Posterior vena cava (tissue), 2 donors: Measurements from ENCODE around the gene CLDN14. TPM values are rescaled to one million over a fixed set of nuclear protein-coding genes. Genes with fewer than 3 reads are reported as not detected.
A peak's percentile ranks its signal among the peaks of the same experiment; 100 is the strongest.

Experiments
- DNase-seq: peaks from one replicate; pipeline ENCODE4 v3.0.0-alpha.2; 2020; ENCODE audit warnings: low spot score
- intact Hi-C, 2 donors: fragments of 100-400 bp; cut with DNase I; formaldehyde crosslinking; loops; one replicate each; pipeline versions ENCODE4 v1.14.1 to v1.14.2; 2022 to 2023
- total RNA-seq, 2 donors: library from RNA; stranded (reverse); fragmentation: NEBNext Ultra II Directional; extraction: Animal tissue kit (Norgen Biotek cat#: 25700); gene quantifications; one replicate each; pipeline ENCODE4 v1.2.1, GENCODE V29; 2021
- donor health status: DM: yes; HTN: yes; CAD: no.
- donor health status: DM: yes; HTN: yes; CAD: no.

The CLDN14 gene
- total RNA-seq, 2 donors from 2014 or later: 0.14 TPM; not detected in 1

GRCh38 chr21:36506482-36506881 is 26.6 kb upstream of the CLDN14 start:
- no peak for DNase-seq
- intact Hi-C loops: loop anchor here (10.0 kb wide), 2 partner anchors 418 to 428 kb away; no protein-coding TSS in a partner anchor

GRCh38 chr21:36504067-36505058 is 24.4 kb upstream of the CLDN14 start:
- DNase-seq: no peak

DNA sequence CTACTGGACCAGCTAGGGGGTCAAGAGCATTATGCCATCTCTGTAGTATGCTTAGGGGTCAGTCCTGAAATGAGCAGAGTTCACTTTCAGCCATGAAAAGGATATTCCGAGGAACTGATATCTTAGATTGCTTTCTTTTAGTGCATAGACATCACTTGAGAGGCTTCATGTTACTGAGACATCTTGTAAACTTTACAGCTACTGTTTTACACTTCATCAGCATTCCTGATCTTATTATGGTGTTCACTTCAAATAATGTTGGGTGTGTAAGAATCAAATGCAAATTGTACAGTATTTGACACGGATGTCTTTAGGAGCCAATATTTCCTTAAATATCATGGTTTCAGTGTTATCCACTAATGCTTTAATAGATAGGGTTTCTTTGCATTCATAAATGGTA is 22.4 kb upstream of the CLDN14 start:
- intact Hi-C loops: loop anchor here (10.0 kb wide), 2 partner anchors 422 to 432 kb away; no protein-coding TSS in a partner anchor
- DNase-seq: no peak

More at GRCh38 chr21:36504067-36505058, 24.4 kb upstream of the CLDN14 start:
- intact Hi-C loops: loop anchor here (10.0 kb wide), 2 partner anchors 420 to 430 kb away; no protein-coding TSS in a partner anchor

DNA sequence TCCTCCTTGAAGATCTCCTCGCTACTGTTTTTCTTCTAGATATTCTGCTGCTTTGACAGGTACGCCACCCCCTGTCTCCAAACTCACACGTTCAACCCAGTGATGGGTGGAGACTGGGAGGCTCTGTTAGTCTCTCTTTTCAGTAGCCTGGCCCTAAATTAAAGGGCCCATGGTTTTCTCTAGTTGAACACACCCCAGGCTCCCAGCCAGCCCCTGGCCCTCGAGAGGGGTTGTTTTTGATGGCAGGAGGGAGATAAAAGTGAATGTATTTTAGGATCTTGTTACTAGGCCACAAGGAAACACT is 21.6 kb upstream of the CLDN14 start:
- no peak for DNase-seq

GRCh38 chr21:36499578-36500471 is 19.9 kb upstream of the CLDN14 start:
- intact Hi-C loops: loop anchor here (10.0 kb wide), 2 partner anchors 425 to 435 kb away; no protein-coding TSS in a partner anchor
- DNase-seq: peak; percentile 91

More for the DNA sequence above, 21.6 kb upstream of the CLDN14 start:
- intact Hi-C loops: loop anchor here (10.0 kb wide), 2 partner anchors 423 to 433 kb away; no protein-coding TSS in a partner anchor

DNA sequence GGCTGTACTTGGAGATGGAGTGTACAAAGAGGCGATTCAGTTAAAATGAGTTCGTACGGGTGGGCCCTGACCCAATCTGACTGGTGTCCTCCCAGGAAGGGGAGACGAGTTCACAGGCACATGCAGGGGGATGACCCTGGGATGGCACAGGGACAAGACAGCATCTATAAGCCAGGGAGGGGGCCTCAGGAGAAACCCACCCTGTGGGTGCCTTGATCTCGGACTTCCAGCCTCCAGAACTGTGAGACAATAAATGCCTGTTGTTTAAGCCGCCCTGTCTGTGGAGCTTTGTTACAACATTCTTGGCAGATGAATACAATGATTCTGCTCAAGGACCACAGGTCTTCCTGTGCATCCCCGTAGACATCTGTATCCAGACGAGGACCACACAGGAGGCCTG is 14.6 kb upstream of the CLDN14 start:
- intact Hi-C loops: no loop called here
- DNase-seq: no peak

DNA sequence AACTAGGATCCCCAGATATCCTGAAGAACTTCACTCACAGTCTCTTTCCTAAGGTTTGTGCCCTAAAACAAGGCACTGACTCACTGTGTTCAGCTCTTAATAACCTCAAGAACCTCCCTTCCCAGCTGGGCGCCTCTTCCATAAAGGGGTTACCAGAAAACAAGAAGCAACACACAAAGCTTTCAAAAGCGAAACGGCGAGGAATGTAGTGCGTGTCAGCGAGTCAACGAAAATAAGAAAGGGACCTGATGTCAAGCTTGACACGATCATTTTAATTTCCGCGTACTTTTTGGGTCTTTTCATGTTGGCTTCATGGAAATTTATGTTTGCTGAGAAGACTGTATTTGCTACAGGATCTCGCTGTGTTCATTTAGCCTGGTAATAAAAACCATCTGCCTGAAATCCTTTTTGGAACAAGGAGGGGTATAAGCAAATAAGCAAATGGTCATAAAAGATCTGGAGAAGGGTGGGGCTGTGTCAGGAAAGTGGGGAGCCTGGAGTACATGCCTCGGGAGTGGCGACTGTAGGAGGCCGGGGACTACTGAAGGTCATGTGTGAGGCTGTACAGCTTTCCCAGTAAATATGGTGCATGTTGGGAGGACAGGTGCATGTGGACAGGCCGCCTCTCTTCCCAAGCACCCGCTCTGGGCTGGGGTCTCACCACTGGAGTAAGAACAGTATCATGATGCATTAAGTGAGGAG is 11.4 kb upstream of the CLDN14 start:
- intact Hi-C loops: no loop called here
- no peak for DNase-seq

DNA sequence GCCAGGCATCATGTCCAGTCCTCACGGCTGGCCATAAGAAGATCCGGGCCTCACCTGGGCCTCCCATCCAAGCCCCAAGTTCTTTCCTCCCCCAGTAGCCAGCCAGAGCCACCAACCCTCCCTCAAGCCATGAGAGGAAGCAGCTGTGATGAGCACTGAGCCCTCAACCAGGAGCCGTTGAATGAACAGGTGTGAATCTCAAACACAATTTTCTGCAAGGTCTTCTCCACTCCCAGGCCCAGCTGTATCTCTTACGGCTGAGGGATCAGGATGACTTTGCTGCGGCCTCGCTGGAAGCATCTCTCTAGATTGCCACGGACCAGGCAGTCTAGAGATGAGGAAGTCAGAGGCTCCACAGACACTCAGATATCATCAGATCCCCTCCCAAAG is 9.8 kb upstream of the CLDN14 start:
- DNase-seq: no peak
- intact Hi-C loops: loop anchor here in 1 of 2 donors (1.0 kb wide), 1 partner anchor 28 kb away; no protein-coding TSS in a partner anchor

GRCh38 chr21:36489103-36489775 is 9.3 kb upstream of the CLDN14 start:
- intact Hi-C loops: loop anchor here in 1 of 2 donors (1.0 kb wide), 1 partner anchor 28 kb away; no protein-coding TSS in a partner anchor
- no peak for DNase-seq

- DNase-seq: no peak
- intact Hi-C loops: no loop called here
Measured at GRCh38 chr21:36487641-36488307, 7.9 kb upstream of the CLDN14 start.

DNA sequence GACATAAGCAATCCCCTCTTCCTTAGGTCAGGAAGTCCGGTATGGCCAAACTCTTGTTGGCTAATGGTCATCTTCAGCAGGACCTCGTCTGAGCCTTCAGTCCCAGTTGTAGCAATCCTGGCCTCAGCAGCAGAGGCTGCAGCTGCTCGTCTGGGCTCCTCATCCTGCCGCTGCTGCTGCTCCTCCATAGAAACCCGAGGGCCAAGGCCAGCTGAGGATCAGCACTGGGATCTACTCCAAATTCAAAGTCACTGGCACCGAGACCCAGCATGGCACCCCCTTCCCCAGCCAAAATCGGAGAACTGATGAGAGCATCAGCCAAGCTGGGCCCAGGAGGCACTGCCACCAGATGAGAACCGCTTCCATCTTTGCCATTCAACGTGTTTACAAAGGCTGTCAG is 6.3 kb upstream of the CLDN14 start:
- intact Hi-C loops: no loop called here
- DNase-seq: no peak

DNA sequence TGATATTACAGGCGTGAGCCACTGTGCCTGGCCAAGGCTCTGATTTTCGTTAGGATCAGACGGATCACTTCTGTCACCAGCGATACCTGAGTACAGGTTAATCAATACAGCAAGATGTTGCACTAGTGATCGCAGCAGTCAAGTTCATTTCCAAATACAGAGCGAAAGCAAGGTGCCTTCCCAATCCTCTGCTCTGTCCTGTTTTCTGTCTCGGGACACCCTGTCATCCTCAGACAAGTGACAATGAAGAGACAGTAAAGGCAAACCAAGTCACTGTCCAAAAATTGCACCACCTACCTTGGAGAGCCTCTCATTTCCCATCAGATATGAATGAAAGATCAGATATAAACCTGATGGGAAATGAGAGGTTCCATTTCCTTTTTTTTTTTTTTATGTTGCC is 5.6 kb upstream of the CLDN14 start:
- DNase-seq: no peak
- intact Hi-C loops: no loop called here

DNA sequence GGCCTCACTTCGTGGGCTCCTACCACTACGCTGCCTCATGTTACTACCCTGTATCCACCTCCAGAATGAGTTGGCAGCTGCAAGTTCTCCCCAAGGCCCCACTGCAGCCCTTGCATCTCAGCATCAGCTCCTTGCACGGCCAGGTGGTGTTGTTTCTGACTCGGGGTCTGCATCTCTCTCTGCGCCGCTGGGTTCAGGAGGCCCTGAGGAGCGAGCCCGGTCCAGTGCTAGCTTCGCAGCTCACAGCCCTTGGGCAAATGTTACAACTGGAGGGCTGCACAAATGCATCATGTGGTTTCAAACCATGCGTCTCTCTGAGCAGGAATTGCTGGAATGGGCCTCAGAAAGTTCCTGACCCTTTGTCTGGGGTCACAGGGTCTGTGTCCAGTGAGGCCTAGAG is 3.2 kb upstream of the CLDN14 start:
- DNase-seq: peak; percentile 48
- intact Hi-C loops: no loop called here

DNA sequence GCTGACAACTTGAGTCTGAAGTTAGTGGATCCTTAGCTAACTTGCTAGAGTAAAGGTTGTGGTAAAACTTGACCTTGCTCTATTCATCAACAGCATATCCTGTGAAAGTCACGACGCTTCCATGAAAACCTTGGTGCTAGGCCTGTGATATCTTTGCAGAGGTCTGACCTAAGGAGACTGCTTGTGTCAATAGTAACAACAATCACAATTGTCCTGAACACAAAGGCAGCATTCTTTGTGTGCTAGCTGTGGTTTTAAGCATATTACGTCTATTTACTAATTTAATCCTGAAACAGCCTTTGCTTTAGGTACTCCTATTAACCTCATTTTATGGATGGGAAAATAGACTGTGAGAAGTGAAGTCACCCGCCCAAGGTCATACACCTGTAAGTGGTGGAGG is 2.8 kb upstream of the CLDN14 start:
- intact Hi-C loops: no loop called here
- no peak for DNase-seq

DNA sequence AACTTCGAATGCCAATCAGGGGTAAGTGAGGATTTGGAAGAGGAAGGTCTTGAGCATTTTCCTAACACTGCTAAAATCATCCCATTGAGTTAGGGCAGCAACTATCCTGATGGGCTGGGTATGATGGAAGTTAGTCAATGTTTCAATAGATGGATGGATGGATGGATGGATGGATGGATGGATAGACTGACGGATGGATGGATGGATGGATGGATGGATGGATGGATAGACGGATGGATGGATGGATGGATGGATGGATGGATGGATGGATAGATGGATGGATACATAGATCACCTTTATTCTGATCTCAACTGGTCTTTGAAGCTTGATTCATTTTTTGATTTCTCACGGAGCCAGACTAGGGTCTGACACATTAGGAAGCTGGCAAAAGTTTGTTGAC is 2.3 kb upstream of the CLDN14 start:
- DNase-seq: no peak
- intact Hi-C loops: no loop called here

GRCh38 chr21:36481639-36482038 is 1.7 kb upstream of the CLDN14 start:
- no peak for DNase-seq

GRCh38 chr21:36480618-36481017 is 696 bp upstream of the CLDN14 start:
- no peak for DNase-seq
- intact Hi-C loops: no loop called here

More at GRCh38 chr21:36481639-36482038, 1.7 kb upstream of the CLDN14 start:
- intact Hi-C loops: no loop called here

- intact Hi-C loops: no loop called here
- DNase-seq: peak; percentile 20
Measured at GRCh38 chr21:36478941-36479340, 981 bp downstream of the CLDN14 start.
